ENCODE data around the gene DAPK1.

Gene DAPK1

GRCh38 chr9:87515006-87515405, 17.3 kb downstream of the DAPK1 start:
- in situ Hi-C loops (cut with MboI; ENCODE audit: low pct_unique_long_range_greater_than_20kb, low sequenced_read_pairs), result no loop called here
- no peak for DNase-seq

- in situ Hi-C loops (cut with MboI; ENCODE audit: low pct_unique_long_range_greater_than_20kb, low sequenced_read_pairs), result no loop called here
- no peak for DNase-seq
Measured at GRCh38 chr9:87515588-87516221, 18.0 kb downstream of the DAPK1 start.

DNA sequence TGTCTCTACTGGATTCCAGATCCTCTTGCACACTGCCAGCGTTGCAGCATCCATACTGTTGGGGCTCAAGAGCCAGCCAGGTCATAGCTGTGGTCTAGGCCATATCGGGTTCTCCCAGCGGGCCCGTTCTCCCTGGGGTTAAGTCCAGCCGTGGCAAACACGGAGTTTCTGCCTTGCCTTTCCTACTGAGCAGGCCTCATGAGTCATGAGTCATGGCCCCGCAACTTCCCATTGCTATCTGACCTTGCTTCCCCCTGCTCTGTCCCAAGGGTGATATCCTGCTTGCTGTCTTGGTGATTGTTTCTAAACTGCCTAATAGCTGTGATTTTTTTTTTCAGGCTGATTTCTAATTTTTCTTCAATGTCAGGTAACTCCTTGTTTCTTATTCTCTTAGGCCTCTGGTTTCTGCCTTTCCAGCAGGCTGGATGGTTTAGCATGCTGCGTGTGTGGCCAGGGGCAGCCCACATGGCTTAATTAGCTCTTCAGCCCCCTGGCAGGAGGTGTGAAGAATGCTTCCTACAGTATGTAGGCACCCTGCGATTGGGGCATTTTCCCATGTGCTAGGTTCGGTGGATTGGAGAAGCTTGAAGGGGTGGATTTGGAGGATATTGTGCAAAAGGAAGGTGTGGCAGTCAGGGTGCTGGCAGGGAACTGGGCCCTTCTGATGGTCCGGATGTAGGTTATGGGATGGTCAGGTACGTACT, 18.7 kb downstream of the DAPK1 start:
- DNase-seq, result peak; percentile 80
- in situ Hi-C loops (cut with MboI; ENCODE audit: low pct_unique_long_range_greater_than_20kb, low sequenced_read_pairs), result no loop called here

GRCh38 chr9:87516926-87517290, 19.2 kb downstream of the DAPK1 start:
- DNase-seq, result peak; percentile 63
- in situ Hi-C loops (cut with MboI; ENCODE audit: low pct_unique_long_range_greater_than_20kb, low sequenced_read_pairs), result no loop called here

GRCh38 chr9:87517732-87518131, 20.1 kb downstream of the DAPK1 start:
- in situ Hi-C loops (cut with MboI; ENCODE audit: low pct_unique_long_range_greater_than_20kb, low sequenced_read_pairs), result no loop called here
- DNase-seq, result peak; percentile 69

DNA sequence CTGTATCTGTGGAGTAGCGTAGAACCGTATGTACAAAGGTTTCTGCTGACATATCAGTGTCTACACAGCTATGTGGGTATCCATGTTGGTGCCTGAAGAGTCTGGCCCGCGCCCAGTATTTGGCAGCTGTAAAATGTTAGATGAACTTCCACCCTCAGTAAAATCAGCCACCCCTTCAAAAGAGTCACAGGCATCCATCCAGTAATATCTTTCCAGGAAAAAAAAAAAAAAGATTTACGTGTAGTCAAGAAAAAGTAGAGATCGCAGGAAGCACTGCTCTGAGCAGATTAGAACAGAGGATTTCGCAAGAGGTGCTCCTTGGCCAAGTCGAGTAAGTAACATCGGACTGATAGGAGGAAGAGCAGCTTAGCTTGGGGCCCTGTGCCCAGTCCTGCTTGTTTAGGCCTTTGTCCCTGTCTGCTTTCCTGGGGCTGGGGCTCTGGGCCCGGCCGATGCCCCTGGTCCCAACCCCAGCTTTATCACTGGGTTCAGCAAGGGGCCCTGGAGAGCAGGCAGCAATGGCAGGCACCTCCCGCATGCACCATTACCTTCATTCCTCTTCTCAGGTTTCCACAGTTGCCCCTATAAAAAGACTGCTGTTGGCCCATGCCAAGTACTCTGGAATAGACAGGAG, 21.2 kb downstream of the DAPK1 start:
- DNase-seq, result peak; percentile 92
- in situ Hi-C loops (cut with MboI; ENCODE audit: low pct_unique_long_range_greater_than_20kb, low sequenced_read_pairs), result no loop called here

GRCh38 chr9:87519461-87519860, 21.8 kb downstream of the DAPK1 start:
- no peak for DNase-seq
- in situ Hi-C loops (cut with MboI; ENCODE audit: low pct_unique_long_range_greater_than_20kb, low sequenced_read_pairs), result no loop called here

DNA sequence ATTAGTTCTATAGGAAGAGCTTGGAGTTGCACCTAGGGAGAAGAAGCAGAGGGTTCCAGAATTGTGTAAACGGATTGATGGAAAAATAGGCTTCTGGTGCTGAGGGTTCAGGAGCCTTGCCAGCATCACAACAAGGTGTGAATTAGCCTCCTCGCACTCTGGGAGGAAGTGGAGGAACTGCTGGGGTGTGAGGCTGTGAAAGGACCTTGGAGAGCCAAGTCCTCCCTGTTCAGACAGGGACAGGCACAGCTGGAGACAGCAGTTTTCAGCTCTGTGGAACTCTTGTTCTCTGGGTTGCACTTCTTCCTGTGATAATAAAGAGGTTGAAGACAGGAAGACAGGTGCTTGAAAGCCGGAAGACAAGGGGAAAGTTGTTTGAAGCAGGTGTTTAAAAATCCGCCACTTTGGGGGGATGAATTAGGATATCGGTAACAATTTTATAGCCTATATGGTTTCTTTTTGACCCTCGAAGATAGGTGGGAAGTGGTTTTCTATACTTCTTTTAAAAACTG, 22.6 kb downstream of the DAPK1 start:
- in situ Hi-C loops (cut with MboI; ENCODE audit: low pct_unique_long_range_greater_than_20kb, low sequenced_read_pairs), result no loop called here
- DNase-seq, result no peak

- in situ Hi-C loops (cut with MboI; ENCODE audit: low pct_unique_long_range_greater_than_20kb, low sequenced_read_pairs), result no loop called here
- no peak for DNase-seq
Measured at GRCh38 chr9:87521834-87522233, 24.2 kb downstream of the DAPK1 start.

GRCh38 chr9:87524061-87524460, 26.4 kb downstream of the DAPK1 start:
- no peak for DNase-seq
- in situ Hi-C loops (cut with MboI; ENCODE audit: low pct_unique_long_range_greater_than_20kb, low sequenced_read_pairs), result no loop called here

DNA sequence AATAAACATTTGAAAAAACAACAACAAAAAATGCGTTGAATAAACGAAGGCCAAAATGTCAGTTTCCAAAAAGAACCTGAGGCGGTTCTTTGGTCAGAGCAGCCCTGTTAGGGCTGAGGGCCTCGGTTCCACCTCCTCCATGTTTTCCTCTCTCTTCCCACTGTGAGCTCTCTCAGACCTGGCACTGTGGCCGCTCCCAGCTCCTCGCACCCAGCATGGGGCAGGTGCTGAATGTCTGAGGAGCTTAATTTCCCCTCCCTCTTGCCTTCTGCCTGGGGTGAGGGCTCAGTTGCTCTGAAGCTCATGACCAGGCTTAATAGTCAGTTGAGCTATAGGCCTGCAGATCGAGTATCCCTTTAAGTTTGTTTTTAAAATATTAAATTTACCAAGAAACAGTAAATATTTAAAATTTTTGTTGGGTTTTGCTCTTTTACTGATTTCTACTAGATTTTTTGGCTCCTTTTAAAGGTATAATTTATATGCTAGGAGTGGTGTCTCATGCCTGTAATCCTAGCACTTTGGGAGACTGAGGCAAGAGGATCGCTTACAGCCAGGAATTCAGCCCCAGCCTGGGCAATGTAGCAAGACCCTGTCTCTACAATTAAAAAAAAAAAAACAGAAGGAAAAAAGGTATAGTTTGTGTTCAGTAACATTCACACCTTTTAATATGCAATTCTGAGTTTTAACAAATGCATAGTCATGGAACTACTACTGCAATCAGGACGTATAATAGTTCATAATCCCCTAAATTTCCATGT, 28.1 kb downstream of the DAPK1 start:
- in situ Hi-C loops (cut with MboI; ENCODE audit: low pct_unique_long_range_greater_than_20kb, low sequenced_read_pairs), result no loop called here
- DNase-seq, result no peak

DNA sequence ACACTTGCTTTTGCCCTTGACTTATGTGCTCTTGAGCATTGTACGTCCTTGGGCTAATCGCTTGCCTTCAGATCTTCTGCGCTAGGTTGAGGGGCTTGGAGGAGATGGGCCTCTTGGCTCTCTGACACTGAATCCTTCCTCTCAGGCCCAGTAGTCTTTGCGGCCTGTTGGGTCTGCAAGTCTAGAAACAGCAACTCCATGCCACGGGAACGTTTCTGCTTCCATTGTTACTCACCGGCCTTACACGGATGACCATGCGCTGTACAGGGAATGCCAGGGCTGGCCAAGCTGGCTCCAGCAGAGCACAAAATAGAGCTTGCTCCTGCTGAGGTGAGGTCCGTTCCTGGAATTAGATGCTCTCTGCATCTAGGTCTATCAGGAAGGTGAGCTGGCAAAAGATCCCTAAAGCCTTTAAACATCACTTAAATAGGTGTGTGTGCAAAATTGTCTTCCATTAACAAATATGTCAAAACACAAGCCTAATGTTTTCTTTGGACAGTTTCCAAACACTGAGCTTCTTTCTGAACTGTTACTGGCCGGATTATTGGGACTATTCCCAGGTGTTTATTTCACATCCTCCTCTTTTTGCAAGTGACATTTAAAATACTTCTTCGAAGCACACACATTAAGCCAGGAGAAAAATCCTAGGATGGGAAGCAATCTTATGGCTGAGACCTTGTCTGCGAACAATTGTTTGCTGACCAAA, 29.7 kb downstream of the DAPK1 start:
- DNase-seq, result no peak
- in situ Hi-C loops (cut with MboI; ENCODE audit: low pct_unique_long_range_greater_than_20kb, low sequenced_read_pairs), result no loop called here

DNA sequence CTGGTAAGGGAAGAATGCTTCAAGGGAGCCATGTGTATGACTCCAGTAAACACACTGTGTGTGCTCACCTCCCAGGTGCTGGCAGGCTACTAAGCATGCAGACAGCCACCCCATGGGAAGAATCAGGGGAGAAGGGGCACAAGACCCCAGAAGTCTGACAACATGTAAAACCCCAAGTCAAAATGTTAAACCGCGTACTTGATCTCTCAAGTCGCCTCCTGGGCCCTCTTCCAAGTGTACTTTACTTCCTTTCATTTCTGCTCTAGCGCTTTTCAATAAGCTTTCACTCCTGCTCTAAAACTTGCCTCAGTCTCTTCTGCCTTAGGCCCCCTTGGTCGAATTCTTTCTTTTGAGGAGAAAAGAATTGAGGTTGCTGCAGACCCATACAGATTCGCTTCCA, 31.3 kb downstream of the DAPK1 start:
- peak; percentile 40 for DNase-seq
- in situ Hi-C loops (cut with MboI; ENCODE audit: low pct_unique_long_range_greater_than_20kb, low sequenced_read_pairs), result no loop called here

- in situ Hi-C loops (cut with MboI; ENCODE audit: low pct_unique_long_range_greater_than_20kb, low sequenced_read_pairs), result no loop called here
Measured at GRCh38 chr9:87529671-87530070, 32.0 kb downstream of the DAPK1 start.

GRCh38 chr9:87530716-87531115, 33.0 kb downstream of the DAPK1 start:
- DNase-seq, result no peak
- in situ Hi-C loops (cut with MboI; ENCODE audit: low pct_unique_long_range_greater_than_20kb, low sequenced_read_pairs), result no loop called here

More at GRCh38 chr9:87529671-87530070, 32.0 kb downstream of the DAPK1 start:
- peak; percentile 66 for DNase-seq

DNA sequence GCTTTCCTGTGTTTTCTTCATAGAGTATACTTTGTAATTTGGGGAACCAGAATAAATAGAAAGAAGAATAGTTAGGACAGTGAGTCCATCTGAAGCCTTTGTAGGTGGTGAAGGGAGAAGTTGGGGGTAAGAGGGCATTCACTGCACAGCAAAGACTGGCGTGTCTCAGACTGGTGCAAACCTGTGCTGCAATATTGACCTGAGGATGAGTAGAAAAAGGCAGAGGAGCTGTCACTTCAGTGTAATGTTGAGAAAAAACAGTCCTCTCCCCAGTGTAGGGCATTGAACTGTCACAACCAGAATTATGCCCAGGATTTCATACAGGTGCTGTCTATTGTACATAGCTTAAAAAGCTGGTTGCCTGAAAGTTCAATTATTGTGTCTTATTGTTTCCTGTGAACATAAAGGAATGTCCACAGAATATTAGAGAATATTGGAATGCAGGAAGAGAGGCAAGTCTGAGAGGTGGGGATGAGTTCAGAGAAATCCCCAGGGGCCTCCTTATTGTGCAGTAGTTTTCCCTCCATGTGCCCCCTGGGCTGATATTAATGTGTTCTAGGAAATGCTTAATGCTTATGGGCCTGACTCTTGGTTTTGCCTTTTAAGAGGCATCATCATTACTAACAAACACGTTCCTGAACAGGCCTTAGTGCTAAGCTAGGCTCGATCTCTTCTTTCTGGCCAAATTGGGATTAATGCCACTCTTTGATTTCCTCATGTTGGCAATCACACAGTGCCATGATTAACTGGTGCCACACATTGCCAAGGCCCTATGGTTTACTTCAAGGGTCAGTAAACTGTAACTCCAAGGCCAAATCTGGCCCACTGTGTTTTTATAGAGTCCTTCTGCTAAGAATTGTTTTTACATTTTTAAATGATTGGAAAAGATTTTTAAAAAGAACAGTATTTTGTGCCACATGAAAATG, 34.0 kb downstream of the DAPK1 start:
- in situ Hi-C loops (cut with MboI; ENCODE audit: low pct_unique_long_range_greater_than_20kb, low sequenced_read_pairs), result no loop called here
- DNase-seq, result no peak

- no peak for DNase-seq
- in situ Hi-C loops (cut with MboI; ENCODE audit: low pct_unique_long_range_greater_than_20kb, low sequenced_read_pairs), result no loop called here
Measured at GRCh38 chr9:87533271-87533670, 35.6 kb downstream of the DAPK1 start.

DNA sequence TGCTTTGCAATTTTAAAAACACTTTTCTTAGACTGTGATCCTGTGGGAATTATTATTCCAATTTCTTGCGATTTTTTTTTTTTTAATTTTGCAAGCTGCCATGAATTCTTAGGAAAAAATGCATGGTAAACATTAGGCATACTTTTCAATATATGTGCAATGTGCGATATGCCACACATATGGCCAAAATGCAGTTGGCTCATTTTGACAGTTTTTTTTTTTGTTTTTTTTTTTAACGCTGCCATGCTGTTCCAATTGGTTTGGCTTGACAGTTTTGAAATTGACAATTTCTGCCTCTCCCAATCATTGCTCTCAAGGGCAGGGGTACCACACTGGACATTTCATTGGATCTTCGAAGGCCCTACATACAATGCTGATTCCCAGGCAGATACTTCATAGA, 36.4 kb downstream of the DAPK1 start:
- in situ Hi-C loops (cut with MboI; ENCODE audit: low pct_unique_long_range_greater_than_20kb, low sequenced_read_pairs), result no loop called here

More for the DNA sequence above, 36.4 kb downstream of the DAPK1 start:
- DNase-seq, result no peak
